HG03558 (cell line): Measurements from ENCODE around the gene RPL7L1.

Experiments used
- ATAC-seq: cut with Tn5 transposase; IDR thresholded peaks from one replicate; pipeline ENCODE4 v1.9.1; 2021; ENCODE audit warnings: moderate number of reproducible peaks; ENCODE audit not compliant: unreplicated experiment; ENCODE audit errors: extremely low read depth

The RPL7L1 gene

GRCh38 chr6:42928986-42929820, 49.8 kb downstream of the RPL7L1 start, which contains the start of gene CNPY3:
CNPY3 (plus strand) TSS chr6:42929480; CDS start chr6:42929571, 91 bp downstream.
- peak; percentile 52 for ATAC-seq

- peak; percentile 44 for ATAC-seq
These were observed 50.5 kb downstream of the RPL7L1 start for GRCh38 chr6:42929821-42930360.

GRCh38 chr6:42932412-42932811, 53.0 kb downstream of the RPL7L1 start:
- ATAC-seq = no peak

- no peak for ATAC-seq
These were observed 53.8 kb downstream of the RPL7L1 start for GRCh38 chr6:42933205-42933604.

GRCh38 chr6:42935322-42935721, 55.9 kb downstream of the RPL7L1 start:
- no peak for ATAC-seq

GRCh38 chr6:42936398-42936797, 57.0 kb downstream of the RPL7L1 start:
- no peak for ATAC-seq

- no peak for ATAC-seq
These were observed 58.4 kb downstream of the RPL7L1 start for GRCh38 chr6:42937548-42938427.

GRCh38 chr6:42938428-42938796, 59.0 kb downstream of the RPL7L1 start:
- ATAC-seq = no peak

- ATAC-seq = no peak
These were observed 59.8 kb downstream of the RPL7L1 start for GRCh38 chr6:42938987-42939809.
